Body of pancreas (tissue), 4 donors: Measurements from ENCODE around the gene SLMAP. TPM values are rescaled to one million over a fixed set of nuclear protein-coding genes. Genes with fewer than 3 reads are reported as not detected.

Experiments
- ATAC-seq: fragments of 150-250 bp; one replicate; pipeline ENCODE4 v1.9.1; 2016
- DNase-seq, 4 donors: peaks; one replicate each; pipeline ENCODE4 v3.0.0-alpha.2; 2019
- H3K27ac ChIP-seq, 4 donors: fragments of 200-600 bp; sonication (generic); 1 replicate in 3 of 4; 2 replicates in 1 of 4; pipeline versions ENCODE4 v1.5.1 to v1.6.1; 2016 to 2019; ENCODE audit warnings: mild to moderate bottlenecking in 1 of 4, mixed read lengths in 1 of 4, moderate library complexity in 1 of 4
- H3K27me3 ChIP-seq, 2 donors: fragments of 200-600 bp; sonication (generic); one replicate each; pipeline ENCODE4 v1.6.0; 2016; ENCODE audit warnings: mild to moderate bottlenecking in 1 of 2
- H3K36me3 ChIP-seq, 2 donors: fragments of 200-600 bp; sonication (generic); replicated peaks in 1 of 2; 2 replicates each; pipeline ENCODE4 v1.5.1; 2016; ENCODE audit warnings: low read depth in 2 of 2; ENCODE audit not compliant: insufficient read depth in 1 of 2
- H3K4me1 ChIP-seq: fragments of 200-600 bp; sonication (generic); one replicate; pipeline ENCODE4 v1.6.0; 2016
- H3K4me3 ChIP-seq, 2 donors: fragments of 200-600 bp; sonication (generic); 1 replicate in 1 of 2; 2 replicates in 1 of 2; pipeline ENCODE4 v1.5.1; 2016 to 2019
- H3K9me3 ChIP-seq, 3 donors: fragments of 200-600 bp; sonication (generic); 1 replicate in 2 of 3; 2 replicates in 1 of 3; pipeline ENCODE4 v1.5.1; 2016
- CTCF ChIP-seq, 7 experiments: fragments of 450-650 bp in 4 of 7; fragments of 200-600 bp in 3 of 7; sonication (generic) in 3 of 7; IDR thresholded peaks; one replicate each; pipeline ENCODE4 v1.5.1; 2016 to 2019; ENCODE audit warnings: antibody characterized with exemption in 7 of 7
- POLR2A ChIP-seq, 3 donors: fragments of 450-650 bp; IDR thresholded peaks; one replicate each; pipeline ENCODE4 v1.6.1; 2016; ENCODE audit warnings: antibody characterized with exemption in 3 of 3, mild to moderate bottlenecking in 2 of 3
- WGBS, 2 donors: methylation state at CpG; one replicate each; pipeline ENCODE4 v1.1.5; 2017; 5-methylcytosine and 5-hydroxymethylcytosine counted together
- intact Hi-C: fragments of 100-400 bp; cut with DNase I; formaldehyde crosslinking; loops from one replicate; pipeline ENCODE4 v1.15.1; 2023
- total RNA-seq, 2 donors: library from RNA; depleted of rRNA; stranded (reverse); fragments of >200 nt; gene quantifications; one replicate each; pipeline ENCODE4 v1.1.0, GENCODE V29; 2016

Gene SLMAP
- total RNA-seq, 2 donors from 2014 or later, result 36.6 TPM

DNA sequence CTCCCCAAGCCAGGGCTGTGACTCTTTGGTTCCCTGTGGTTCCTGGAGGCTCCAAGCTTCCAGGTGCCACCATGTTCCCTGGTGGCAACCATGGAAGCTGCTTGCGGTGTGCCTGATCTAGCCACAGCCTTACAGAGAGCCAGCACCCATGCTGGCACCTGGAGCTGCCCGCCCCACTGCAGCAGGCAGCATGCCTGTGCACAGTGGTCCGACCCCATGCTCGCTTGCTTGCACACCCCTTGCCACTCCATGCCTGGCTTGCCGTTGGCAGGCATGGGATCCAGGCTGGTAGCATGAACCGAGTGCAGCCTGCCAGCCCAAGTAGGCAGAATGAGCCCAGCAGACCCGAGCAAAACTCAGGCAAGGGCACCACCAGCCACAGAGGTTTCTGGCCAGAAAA, 53.9 kb downstream of the SLMAP start:
- Histone ChIP-seq H3K4me3 (no peak overlapping the region), H3K4me1 (peaks cover 24% of the 10 kb centered on the region), H3K9me3 (no peaks in the 10 kb centered on the region), H3K27ac (no peak overlapping the region), H3K27me3 (no peaks in the 10 kb centered on the region), H3K36me3 (no peaks in the 10 kb centered on the region)
- intact Hi-C loops, result no loop called here
- ATAC-seq (no peak), DNase-seq (no peak)
- TF ChIP-seq CTCF (IDR thresholded peaks at IDR 0.05) (no peak), POLR2A (IDR thresholded peaks at IDR 0.05) (no peak)
- WGBS, 2 donors, result 96 to 97% methylated on average over 4 to 7 of the region's 7 CpGs

DNA sequence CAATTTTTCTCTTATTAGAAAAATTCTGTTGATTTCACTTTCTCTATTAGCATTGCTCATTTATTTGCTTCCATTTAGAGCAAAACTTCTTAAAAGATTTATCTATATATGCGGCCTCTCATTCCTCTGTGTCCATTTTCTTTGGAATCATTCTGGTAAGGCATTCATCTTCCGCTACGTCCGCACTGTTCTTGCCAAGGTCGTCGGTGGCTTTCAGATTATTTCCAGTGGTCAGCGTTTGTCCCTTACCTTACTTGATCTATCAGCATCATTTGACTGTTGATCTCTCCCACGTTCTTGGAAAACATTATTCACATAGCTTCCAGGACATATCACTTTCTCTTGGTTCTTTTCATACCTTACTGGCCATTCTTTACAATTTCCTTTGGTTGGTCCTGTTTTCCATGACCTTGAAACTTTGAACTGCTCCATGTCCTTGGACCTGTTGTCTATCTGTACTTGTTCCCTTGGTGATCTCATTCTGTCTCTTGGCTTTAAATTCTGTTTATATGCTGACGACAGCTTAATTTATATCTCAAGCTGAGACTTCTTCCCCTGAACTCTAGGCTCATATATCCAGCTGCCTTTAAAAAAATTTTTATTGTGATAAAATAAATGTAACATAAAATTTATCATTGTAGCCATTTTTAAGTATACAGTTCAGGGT, 54.5 kb downstream of the SLMAP start:
- ATAC-seq (no peak), DNase-seq (no peak)
- Histone ChIP-seq H3K36me3 (no peaks in the 10 kb centered on the region), H3K27me3 (no peaks in the 10 kb centered on the region), H3K4me1 (peaks cover 24% of the 10 kb centered on the region), H3K9me3 (no peaks in the 10 kb centered on the region), H3K4me3 (no peak overlapping the region), H3K27ac (peak overlapping the region in 1 of 4 donors; percentile 11)
- intact Hi-C loops, result no loop called here
- WGBS, 2 donors, result 48 to 56% methylated on average over 9 of the region's 9 CpGs
- TF ChIP-seq POLR2A (IDR thresholded peaks at IDR 0.05) (no peak), CTCF (IDR thresholded peaks at IDR 0.05) (no peak)

DNA sequence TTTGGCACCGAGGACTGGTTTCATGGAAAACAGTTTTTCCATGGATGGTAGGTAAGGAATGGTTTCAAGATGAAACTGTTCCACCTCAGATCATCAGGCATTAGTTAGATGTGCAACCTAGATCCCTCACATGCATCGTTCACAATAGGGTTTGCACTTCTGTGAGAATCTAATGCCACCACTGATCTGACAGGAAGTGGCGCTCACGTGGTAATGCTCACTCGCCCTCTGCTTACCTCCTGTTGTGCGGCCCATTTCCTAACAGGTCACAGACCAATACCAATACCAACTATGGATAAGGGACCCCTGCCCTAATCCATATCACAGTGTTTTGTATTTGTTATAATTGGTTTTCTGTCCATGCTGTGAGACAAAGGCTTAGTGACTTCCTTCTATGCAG, 58.9 kb downstream of the SLMAP start:
- H3K9me3 ChIP-seq, result no peaks in the 10 kb centered on the region
- TF ChIP-seq POLR2A (IDR thresholded peaks at IDR 0.05), result no peak
- no peak for TF ChIP-seq CTCF (IDR thresholded peaks at IDR 0.05)
- no peak for DNase-seq
- intact Hi-C loops, result no loop called here
- WGBS, 2 donors, result 81 to 96% methylated on average over 6 of the region's 6 CpGs
- H3K4me3 ChIP-seq, result no peak overlapping the region
- no peaks in the 10 kb centered on the region for H3K36me3 ChIP-seq
- peaks cover 24% of the 10 kb centered on the region for H3K4me1 ChIP-seq
- ATAC-seq, result no peak
- H3K27ac ChIP-seq, result no peak overlapping the region
- no peaks in the 10 kb centered on the region for H3K27me3 ChIP-seq

- peaks cover 25% of the 10 kb centered on the region for H3K4me1 ChIP-seq
- no peak overlapping the region for H3K27ac ChIP-seq
- intact Hi-C loops, result no loop called here
- H3K4me3 ChIP-seq, result no peak overlapping the region
- no peaks in the 10 kb centered on the region for H3K36me3 ChIP-seq
- DNase-seq (no peak), ATAC-seq (no peak)
- H3K9me3 ChIP-seq, result no peaks in the 10 kb centered on the region
- H3K27me3 ChIP-seq, result no peaks in the 10 kb centered on the region
- TF ChIP-seq POLR2A (IDR thresholded peaks at IDR 0.05) (no peak), CTCF (IDR thresholded peaks at IDR 0.05) (no peak)
These were observed 60.5 kb downstream of the SLMAP start for GRCh38 chr3:57816471-57817095.

DNA sequence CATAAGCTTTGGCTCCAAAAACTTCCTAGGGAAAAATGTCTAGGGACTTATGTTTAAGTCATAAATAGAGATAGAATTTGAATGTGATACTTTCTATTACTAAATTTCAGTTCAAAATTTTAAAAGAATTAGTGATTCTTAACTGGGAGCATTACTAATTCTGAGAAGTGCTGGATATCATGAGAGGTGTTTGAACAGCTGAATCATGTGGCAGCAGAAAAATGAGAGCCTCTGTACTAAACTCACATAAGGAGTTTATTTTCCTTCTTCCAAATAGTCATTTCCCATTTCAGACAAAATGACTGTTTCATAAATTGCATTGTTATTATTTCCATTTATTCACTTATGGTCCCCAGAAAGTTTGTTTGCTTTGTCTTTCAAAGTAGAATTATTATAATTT, 62.7 kb downstream of the SLMAP start:
- ATAC-seq, result no peak
- Histone ChIP-seq H3K9me3 (no peaks in the 10 kb centered on the region), H3K27me3 (no peaks in the 10 kb centered on the region), H3K36me3 (no peaks in the 10 kb centered on the region), H3K27ac (no peak overlapping the region), H3K4me3 (no peak overlapping the region), H3K4me1 (peaks cover 33% of the 10 kb centered on the region)
- DNase-seq, result no peak
- TF ChIP-seq POLR2A (IDR thresholded peaks at IDR 0.05) (no peak), CTCF (IDR thresholded peaks at IDR 0.05) (no peak)
- intact Hi-C loops, result no loop called here
